Suprapubic skin (tissue), 4 donors: ENCODE results near the gene CNBD2.

Source experiments
- CTCF ChIP-seq, 2 donors: fragments of 200-600 bp in 1 of 2; fragments of 450-650 bp in 1 of 2; sonication (generic) in 1 of 2; IDR thresholded peaks; one replicate each; pipeline ENCODE4 v1.5.1; 2016 to 2019; ENCODE audit warnings: antibody characterized with exemption in 2 of 2, mild to moderate bottlenecking in 1 of 2, moderate library complexity in 1 of 2
- EP300 ChIP-seq: sonication (generic); formaldehyde crosslinking; IDR thresholded peaks from one replicate; pipeline ENCODE4 v1.6.1; 2017; ENCODE audit warnings: antibody characterized with exemption
- POLR2AphosphoS5 ChIP-seq, 3 donors: sonication (generic); formaldehyde crosslinking; IDR thresholded peaks; one replicate each; pipeline ENCODE4 v1.6.1; 2017; ENCODE audit warnings: antibody characterized with exemption in 3 of 3

- TF ChIP-seq CTCF (IDR thresholded peaks at IDR 0.05): no peak
- no peak for TF ChIP-seq EP300
- TF ChIP-seq POLR2AphosphoS5 (IDR thresholded peaks at IDR 0.05): no peak
Observed at GRCh38 chr20:36061754-36062153, 93.4 kb downstream of the CNBD2 start.
